HG02623 (cell line): Measurements from ENCODE around the gene BTBD3.

Experiments
- ATAC-seq: cut with Tn5 transposase; IDR thresholded peaks from one replicate; pipeline ENCODE4 v1.9.1; 2021; ENCODE audit warnings: moderate library complexity; ENCODE audit not compliant: unreplicated experiment

Gene BTBD3

DNA sequence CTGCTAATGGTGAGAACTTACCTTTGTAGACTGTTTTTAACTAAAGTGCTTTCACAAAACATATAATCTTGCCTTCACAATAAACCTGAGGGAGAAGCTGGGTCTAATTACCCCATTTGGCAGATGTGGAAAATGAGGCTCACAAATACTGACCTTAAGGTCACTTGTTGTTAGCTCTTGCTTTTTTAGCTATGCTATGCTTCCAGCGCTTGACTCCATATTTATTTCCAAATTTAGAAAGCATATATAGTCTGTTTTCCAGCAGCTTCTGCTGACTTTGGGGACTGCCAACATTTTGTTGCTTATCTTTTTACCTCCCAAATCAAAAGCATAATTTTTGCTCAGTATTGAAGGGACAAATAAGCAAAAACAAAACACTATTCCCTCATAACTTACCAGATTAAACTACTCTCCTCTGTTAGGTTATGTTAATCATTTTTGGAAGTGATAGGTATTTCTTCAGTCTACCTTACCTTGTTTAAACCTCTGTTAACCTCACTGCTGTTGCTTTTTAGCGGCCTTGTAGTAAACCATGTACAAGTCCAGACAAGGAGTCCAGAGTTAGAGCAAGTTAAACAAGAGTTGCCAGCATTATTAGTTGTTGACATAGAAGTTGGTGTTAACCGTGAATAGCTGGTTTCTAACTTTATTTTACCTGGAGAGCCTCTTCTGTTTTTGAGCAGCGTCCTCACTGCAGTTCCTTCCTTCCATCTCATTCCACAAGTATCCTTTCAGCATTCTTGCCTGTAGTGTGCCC lies 4.9 kb upstream of the BTBD3 start:
- no peak for ATAC-seq

- no peak for ATAC-seq
These were observed 725 bp downstream of the BTBD3 start for GRCh38 chr20:11918391-11918845.

DNA sequence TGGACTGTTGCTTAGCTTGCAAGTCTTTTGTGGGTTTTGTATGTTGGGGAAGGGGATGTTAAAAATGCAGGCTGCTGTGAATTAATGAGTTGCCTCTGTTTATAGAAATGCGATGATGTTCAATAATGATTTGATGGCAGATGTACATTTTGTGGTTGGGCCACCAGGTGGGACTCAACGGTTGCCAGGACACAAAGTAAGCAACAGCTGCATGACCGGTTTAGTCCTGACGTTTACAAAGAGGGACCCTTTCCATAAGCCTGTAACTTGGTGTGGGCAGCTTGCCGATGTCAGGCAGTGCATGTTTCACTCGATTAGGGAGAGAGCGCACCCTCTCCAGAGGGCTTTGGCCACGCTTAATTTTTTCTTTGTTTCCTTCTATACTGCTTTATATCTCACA lies 1.3 kb downstream of the BTBD3 start:
- no peak for ATAC-seq

- no peak for ATAC-seq
These were observed 1.9 kb downstream of the BTBD3 start for GRCh38 chr20:11919581-11919980.

DNA sequence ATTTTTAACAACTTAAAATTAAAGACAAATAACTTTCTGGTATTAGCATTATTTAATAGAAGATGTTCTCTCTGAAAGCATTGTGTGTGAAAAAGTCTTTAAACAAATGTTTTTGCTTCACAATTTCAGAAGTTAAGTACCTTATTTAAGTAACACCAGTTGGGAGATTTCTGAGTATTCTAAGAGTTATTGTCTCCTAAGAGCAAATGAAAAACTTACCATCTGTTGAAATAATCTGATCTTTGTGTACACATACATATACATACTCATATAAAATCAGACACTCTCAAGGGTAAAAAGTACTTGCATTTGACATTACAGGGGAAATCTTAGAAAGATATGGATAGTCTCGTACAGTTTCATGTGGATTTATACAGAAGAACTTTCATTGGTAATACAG lies 2.4 kb downstream of the BTBD3 start:
- ATAC-seq, result no peak

DNA sequence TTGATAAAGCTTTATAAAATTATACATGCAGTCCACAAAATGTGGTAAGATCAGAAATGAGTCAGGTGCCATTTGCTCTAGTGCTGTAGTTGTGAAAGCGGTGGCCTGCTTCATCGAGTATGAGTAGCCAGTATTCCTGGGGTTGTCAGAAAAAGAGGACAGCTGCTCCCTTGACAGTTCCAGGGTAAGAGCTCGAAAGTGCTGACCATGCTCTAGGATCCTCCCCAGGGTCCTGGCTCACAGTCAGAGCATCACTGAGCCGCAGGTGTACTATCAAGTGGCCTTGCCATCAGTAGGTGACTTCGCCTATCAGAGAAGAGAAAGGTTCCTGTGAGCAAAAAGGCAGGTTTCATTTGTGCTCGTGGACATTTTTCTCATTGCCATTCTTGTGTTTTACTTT lies 3.6 kb downstream of the BTBD3 start:
- no peak for ATAC-seq

- no peak for ATAC-seq
These were observed 4.9 kb downstream of the BTBD3 start for GRCh38 chr20:11922561-11922960.

DNA sequence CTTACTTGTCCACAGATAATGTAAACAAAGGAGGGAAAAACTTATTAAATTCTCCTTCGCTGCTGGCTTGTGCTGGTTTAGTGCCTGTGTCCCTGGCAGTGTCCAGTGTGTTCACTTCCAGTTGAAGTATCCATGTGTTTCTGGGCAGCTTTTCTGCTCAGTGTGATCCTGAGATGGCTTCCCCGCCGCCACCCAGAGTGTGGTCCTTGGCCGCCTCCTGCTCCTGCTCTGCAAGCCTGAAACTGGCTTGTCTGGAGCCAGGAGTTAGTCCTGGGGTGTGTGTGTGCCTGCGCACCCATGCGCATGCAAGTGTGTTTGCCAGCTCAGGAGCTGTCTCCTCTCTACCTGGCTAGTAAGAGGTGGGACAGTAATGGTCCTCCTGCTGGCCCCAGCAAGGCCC lies 7.2 kb downstream of the BTBD3 start:
- no peak for ATAC-seq

DNA sequence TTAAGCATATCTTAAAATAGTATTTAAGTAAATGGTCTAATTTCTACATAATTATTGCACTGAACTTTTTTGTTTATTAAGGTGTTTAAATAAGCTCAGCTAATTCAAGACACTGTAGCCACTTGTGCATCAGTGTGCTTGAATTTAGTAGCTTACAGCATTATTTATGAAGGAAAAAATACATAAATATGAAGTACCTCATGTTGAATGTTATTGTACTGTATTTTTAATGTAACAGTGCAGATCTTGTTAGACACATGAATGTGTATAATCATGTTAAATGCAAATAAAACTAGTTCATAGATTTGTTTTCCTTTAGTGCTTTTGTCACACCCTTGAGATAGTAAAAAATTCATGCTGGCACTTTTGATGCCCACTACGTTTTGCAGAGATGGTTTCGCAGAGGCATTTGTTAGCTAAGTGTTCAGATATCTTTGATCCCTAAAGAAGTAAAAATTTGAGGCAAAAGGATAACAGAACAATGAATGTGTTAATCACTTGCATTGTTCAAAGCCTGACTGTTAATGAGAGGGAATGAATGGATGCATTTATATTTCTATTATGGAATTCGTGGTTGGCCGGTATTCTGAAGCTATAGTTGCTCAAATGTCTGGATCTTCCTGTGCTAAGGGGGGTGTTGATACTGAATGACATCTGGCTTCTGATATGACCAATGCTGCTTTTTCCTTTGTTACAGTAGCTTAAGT lies 8.8 kb downstream of the BTBD3 start:
- ATAC-seq, result no peak

DNA sequence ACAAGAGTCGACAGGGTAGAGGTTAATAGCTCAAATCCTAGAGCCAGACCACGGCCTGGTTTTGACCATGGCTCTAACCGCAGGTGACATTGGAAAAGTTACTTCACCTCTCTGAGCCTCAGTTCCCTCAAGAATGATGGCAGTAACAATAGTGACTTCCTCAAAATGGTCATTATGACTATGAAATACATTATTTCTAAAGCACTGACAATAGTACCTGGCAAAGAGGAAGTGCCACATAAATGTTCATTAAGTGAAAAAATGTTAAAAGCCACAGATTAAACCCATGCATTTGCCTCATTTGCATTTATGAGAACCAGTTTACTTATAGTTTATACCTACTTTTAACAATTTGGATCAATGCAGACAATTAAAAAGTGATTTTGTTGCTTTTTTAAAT lies 12.3 kb downstream of the BTBD3 start:
- no peak for ATAC-seq

DNA sequence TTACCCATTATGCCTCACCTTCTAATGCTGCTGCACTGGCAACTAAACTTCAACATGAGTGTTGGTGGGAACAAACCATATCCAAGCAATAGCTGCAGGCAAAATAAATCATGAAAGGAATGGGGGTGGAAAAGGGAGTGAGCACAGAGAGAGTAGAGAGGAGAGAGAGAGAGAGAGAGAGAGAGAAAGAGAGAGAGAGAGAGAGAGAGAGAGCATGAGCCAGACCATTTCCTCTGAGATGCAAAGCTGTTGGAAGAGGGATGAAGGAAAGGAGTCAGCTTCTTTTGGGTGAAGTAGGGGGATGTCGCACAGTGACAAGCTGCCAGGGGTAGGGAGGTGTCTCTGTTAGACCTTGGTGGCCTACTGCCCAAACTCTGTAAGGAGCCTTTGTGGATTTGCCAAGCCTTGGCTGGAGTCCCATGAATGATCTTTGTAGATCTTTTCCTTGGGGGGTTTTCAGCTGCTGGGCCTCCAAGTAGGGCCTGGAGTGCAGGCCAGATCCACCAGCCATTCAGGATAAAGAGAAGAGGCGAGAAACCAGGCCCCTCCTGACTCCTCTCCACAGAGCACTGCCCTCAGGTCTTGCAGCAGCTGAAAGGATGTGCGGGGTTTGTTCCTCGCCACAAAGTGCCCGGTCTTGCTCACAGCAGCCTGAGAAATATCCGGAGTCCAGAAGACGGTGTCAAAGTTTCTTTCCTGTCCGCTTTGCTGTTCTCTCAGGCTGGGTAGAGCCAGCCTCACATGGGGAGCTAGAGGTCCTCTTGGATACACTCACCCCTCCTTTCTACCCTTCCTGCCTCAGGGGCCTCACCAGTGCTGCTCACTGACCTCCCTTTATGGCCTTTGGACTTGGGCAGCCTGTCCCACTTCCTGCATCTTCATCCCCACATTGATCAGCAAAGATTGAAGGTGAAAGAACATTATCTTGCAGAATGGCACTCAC lies 17.8 kb downstream of the BTBD3 start:
- ATAC-seq, result no peak

DNA sequence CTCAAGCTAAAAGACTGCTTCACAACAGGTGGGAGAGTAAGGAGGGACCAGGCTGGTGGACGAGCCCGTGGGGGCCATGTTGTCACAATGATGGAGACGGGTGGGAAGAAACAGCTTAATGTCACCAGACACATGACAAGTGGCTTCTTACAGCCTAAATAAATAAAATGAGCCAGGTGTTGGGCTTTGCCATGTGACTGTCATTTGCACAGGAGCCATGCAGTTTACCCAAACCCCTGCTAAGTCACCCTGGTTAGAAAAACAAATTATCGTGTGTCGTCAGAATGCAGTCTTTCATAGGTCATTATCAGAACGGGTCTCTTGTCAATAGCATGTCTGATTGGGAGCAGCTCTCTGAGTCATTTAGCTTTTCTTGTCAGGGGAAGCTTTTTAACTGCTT lies 18.5 kb downstream of the BTBD3 start:
- ATAC-seq, result no peak

GRCh38 chr20:11937230-11937629 lies 19.5 kb downstream of the BTBD3 start:
- ATAC-seq, result no peak

GRCh38 chr20:11941593-11942246 lies 24.0 kb downstream of the BTBD3 start:
- ATAC-seq, result no peak

- no peak for ATAC-seq
These were observed 26.1 kb downstream of the BTBD3 start for GRCh38 chr20:11943778-11944177.

DNA sequence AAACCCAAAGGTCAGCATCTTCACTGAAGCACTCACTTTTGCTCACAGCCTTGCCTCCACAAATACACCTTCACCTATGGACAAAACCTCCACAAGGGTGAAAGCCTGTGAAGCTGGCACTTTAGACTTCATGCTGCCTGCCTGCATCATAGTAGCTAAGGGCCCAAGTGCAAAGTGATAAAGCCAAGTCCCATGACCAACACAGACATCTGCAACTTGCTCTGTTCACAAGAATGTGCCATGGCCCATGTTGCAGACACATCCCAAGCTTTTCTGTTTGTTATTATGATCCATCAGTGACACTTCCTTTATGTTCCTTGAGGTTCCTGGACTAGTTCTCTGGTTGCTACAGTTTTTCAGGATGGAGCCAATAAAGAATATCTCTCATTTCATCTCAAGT lies 31.1 kb downstream of the BTBD3 start:
- ATAC-seq, result no peak

- ATAC-seq, result no peak
These were observed 32.0 kb downstream of the BTBD3 start for GRCh38 chr20:11949711-11950110.

- no peak for ATAC-seq
These were observed 34.0 kb downstream of the BTBD3 start for GRCh38 chr20:11951696-11952095.

- no peak for ATAC-seq
These were observed 34.9 kb downstream of the BTBD3 start for GRCh38 chr20:11952639-11953038.

DNA sequence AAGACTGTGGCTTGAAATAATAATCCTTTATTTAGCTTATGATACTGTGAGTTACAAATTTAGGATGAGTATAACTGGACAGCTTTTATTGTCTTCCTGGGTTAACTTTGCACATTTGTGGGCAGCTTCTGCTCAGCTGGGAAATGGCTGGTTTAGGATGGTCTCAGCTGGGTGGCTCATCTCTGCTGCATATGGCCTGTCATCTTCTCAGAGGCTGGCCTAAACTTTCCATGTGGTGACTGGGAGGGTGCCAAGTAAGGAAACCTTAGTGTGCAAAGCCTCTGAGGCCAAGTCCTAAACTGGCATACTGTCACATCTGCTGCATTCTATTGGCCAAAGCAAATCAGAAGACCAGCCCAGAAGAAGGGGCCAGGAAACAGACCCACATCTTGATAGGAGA lies 40.2 kb downstream of the BTBD3 start:
- ATAC-seq, result no peak

DNA sequence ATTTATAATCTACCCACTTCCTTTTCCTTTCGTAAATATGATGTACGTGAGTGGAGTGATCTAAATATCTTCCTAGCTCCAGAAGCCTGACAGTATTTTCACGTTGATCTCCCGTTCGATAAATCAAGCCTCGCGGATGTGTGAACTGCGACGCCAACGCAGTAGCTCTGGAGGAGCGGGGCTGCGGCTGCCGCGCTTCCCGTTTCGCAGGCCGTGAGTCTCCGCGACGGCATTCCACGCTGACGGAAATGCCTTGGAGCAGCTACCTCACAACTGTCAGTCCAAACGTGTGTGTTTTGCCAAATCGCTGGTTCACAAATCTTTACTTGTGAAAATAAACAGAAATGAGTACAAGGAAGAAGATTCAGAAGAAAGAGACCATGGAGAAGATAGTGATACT lies 41.2 kb downstream of the BTBD3 start:
- no peak for ATAC-seq
